Neutrophil (primary cell): ENCODE measurements around the gene RETN.

Experiments
- H3K27ac ChIP-seq: fragments of 200-600 bp; sonication (generic); 2 replicates; pipeline ENCODE4 v1.5.1; 2016; ENCODE audit warnings: mild to moderate bottlenecking, moderate library complexity
- H3K27me3 ChIP-seq: fragments of 200-600 bp; sonication (generic); 2 replicates; pipeline ENCODE4 v1.6.0; 2016; ENCODE audit warnings: mild to moderate bottlenecking
- H3K36me3 ChIP-seq: fragments of 200-600 bp; sonication (generic); 2 replicates; pipeline ENCODE4 v1.5.1; 2017
- H3K4me1 ChIP-seq, 2 experiments: fragments of 200-600 bp in 1 of 2; sonication (generic) in 1 of 2; 1 replicate in 1 of 2; 2 replicates in 1 of 2; pipeline versions ENCODE4 v1.5.1 to v1.6.1; 2013 to 2016; ENCODE audit warnings: low read depth in 1 of 2, low read length in 1 of 2, mild to moderate bottlenecking in 1 of 2, moderate library complexity in 1 of 2; ENCODE audit not compliant: control insufficient read depth in 1 of 2, insufficient read depth in 1 of 2
- H3K4me3 ChIP-seq, 2 experiments: fragments of 200-600 bp in 1 of 2; sonication (generic) in 1 of 2; 1 replicate in 1 of 2; 2 replicates in 1 of 2; pipeline ENCODE4 v1.5.1; 2013 to 2016; ENCODE audit warnings: low read depth in 1 of 2, low read length in 1 of 2, mild to moderate bottlenecking in 1 of 2, moderate library complexity in 1 of 2
- H3K9me3 ChIP-seq: fragments of 200-600 bp; sonication (generic); 2 replicates; pipeline ENCODE4 v1.5.1; 2016
- TF ChIP-seq, protein P1 (sequence below): fragments of 200-600 bp; sonication (generic); IDR thresholded peaks from 2 replicates; pipeline ENCODE4 v1.5.1; 2016; ENCODE audit warnings: antibody characterized with exemption

The RETN gene

GRCh38 chr19:7685546-7686445 is 16.9 kb downstream of the RETN start:
- Histone ChIP-seq H3K4me1 (peaks cover 15 to 20% of the 10 kb centered on the region in 2 experiments), H3K36me3 (peaks cover 37% of the 10 kb centered on the region), H3K27ac (peak overlapping the region; percentile 47), H3K9me3 (no peaks in the 10 kb centered on the region), H3K4me3 (no peak overlapping the region), H3K27me3 (peaks cover 5% of the 10 kb centered on the region)
- TF ChIP-seq, protein P1, sequence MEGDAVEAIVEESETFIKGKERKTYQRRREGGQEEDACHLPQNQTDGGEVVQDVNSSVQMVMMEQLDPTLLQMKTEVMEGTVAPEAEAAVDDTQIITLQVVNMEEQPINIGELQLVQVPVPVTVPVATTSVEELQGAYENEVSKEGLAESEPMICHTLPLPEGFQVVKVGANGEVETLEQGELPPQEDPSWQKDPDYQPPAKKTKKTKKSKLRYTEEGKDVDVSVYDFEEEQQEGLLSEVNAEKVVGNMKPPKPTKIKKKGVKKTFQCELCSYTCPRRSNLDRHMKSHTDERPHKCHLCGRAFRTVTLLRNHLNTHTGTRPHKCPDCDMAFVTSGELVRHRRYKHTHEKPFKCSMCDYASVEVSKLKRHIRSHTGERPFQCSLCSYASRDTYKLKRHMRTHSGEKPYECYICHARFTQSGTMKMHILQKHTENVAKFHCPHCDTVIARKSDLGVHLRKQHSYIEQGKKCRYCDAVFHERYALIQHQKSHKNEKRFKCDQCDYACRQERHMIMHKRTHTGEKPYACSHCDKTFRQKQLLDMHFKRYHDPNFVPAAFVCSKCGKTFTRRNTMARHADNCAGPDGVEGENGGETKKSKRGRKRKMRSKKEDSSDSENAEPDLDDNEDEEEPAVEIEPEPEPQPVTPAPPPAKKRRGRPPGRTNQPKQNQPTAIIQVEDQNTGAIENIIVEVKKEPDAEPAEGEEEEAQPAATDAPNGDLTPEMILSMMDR: no peak

GRCh38 chr19:7687177-7687576 is 18.3 kb downstream of the RETN start:
- H3K9me3 ChIP-seq: no peaks in the 10 kb centered on the region
- H3K27me3 ChIP-seq: peaks cover 5% of the 10 kb centered on the region
- H3K4me3 ChIP-seq: no peak overlapping the region
- H3K36me3 ChIP-seq: peaks cover 36% of the 10 kb centered on the region
- TF ChIP-seq, protein P1: no peak
- peaks cover 5 to 11% of the 10 kb centered on the region in 2 experiments for H3K4me1 ChIP-seq
- H3K27ac ChIP-seq: peak overlapping the region; percentile 16

- peaks cover 5% of the 10 kb centered on the region for H3K27me3 ChIP-seq
- no peaks in the 10 kb centered on the region for H3K9me3 ChIP-seq
- peaks cover 16% of the 10 kb centered on the region for H3K36me3 ChIP-seq
- H3K27ac ChIP-seq: no peak overlapping the region
- TF ChIP-seq, protein P1: no peak
- H3K4me1 ChIP-seq: peaks cover 0 to 4% of the 10 kb centered on the region in 2 experiments
- peak overlapping the region; percentile 36 to 41 for H3K4me3 ChIP-seq
Measured at GRCh38 chr19:7689165-7689564, 20.3 kb downstream of the RETN start.

DNA sequence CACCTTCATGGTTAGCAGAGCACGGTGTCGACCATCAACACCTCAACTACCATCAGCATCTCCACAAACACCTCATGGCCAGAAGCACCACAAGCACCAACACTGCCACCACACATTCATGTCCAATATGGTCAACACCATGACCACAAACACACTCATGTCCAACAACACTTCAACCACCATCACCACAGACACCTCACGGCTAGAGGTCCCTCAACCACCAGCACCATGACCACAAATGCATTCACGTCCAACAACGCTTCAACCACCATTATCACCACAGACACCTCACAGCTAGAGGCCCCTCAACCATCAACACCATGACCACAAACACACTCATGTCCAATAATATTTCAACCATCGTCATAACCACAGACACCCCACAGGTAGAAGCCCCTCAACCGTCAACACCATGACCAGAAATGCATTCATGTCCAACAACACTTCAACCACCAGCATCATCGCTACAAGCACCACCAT is 22.0 kb downstream of the RETN start:
- peaks cover 0 to 4% of the 10 kb centered on the region in 2 experiments for H3K4me1 ChIP-seq
- H3K27ac ChIP-seq: no peak overlapping the region
- peaks cover 5% of the 10 kb centered on the region for H3K27me3 ChIP-seq
- H3K36me3 ChIP-seq: peaks cover 2% of the 10 kb centered on the region
- TF ChIP-seq, protein P1: no peak
- H3K9me3 ChIP-seq: no peaks in the 10 kb centered on the region
- H3K4me3 ChIP-seq: no peak overlapping the region

DNA sequence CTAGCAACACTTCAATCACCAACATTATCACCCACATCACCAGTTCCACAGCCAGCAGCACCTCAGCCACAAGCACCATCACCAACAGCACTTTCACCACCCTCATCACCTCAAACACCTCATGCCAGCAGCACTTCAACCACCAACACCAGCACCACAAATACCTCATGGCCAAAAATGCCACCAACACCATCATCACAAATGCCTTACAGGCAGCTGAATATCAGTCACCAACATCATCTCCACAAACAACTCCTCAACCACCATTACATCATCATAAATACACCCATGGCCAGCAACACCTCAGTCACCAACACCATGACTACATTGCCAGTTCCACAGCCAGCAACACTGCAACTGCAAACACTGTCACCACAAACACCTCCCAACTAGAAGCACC is 22.6 kb downstream of the RETN start:
- no peak overlapping the region for H3K4me3 ChIP-seq
- no peaks in the 10 kb centered on the region for H3K9me3 ChIP-seq
- no peak overlapping the region for H3K27ac ChIP-seq
- TF ChIP-seq, protein P1: no peak
- H3K27me3 ChIP-seq: peaks cover 5% of the 10 kb centered on the region
- H3K4me1 ChIP-seq: peaks cover 0 to 4% of the 10 kb centered on the region in 2 experiments
- H3K36me3 ChIP-seq: no peaks in the 10 kb centered on the region
